Neural crest cell (in vitro differentiated cells): ENCODE results near the gene HLA-C. TPM values are rescaled to one million over a fixed set of nuclear protein-coding genes. Genes with fewer than 3 reads are reported as not detected.

Source experiments
- DNase-seq: peaks from one replicate; pipeline ENCODE4 v3.0.0; 2021; ENCODE audit warnings: low read depth, mixed read lengths, low spot score
- H3K27ac Mint-ChIP-seq: one replicate; pipeline ENCODE4 v1.8.0; 2021; ENCODE audit warnings: mild to moderate bottlenecking, mixed read lengths; ENCODE audit not compliant: unreplicated experiment
- H3K27me3 Mint-ChIP-seq: 2 replicates; pipeline ENCODE4 v1.8.0; 2021; ENCODE audit warnings: low read depth, mild to moderate bottlenecking, mixed read lengths
- H3K36me3 Mint-ChIP-seq: 2 replicates; pipeline ENCODE4 v1.8.0; 2021; ENCODE audit warnings: low read depth, mild to moderate bottlenecking, mixed read lengths
- H3K4me1 Mint-ChIP-seq: 2 replicates; pipeline ENCODE4 v1.8.0; 2021; ENCODE audit warnings: mixed read lengths
- H3K4me3 Mint-ChIP-seq: one replicate; pipeline ENCODE4 v1.8.0; 2021; ENCODE audit warnings: mild to moderate bottlenecking, mixed read lengths
- H3K9me3 Mint-ChIP-seq: 2 replicates; pipeline ENCODE4 v1.8.0; 2021; ENCODE audit warnings: mixed read lengths
- CTCF ChIP-seq: fragments of 200-600 bp; sonication (generic); conservative IDR thresholded peaks from 2 replicates; pipeline ENCODE4 v1.5.0; 2021; ENCODE audit warnings: antibody characterized with exemption, mild to moderate bottlenecking
- total RNA-seq: library from RNA; stranded (reverse); gene quantifications from 2 replicates; pipeline ENCODE4 v1.2.1, GENCODE V29; 2021

HLA-C gene
- total RNA-seq, 1 donor from 2014 or later, result 72.4 TPM

GRCh38 chr6:31270788-31271640 lies 878 bp downstream of the HLA-C start:
- H3K36me3 Mint-ChIP-seq, result no peaks in the 10 kb centered on the region
- H3K9me3 Mint-ChIP-seq, result no peaks in the 10 kb centered on the region
- TF ChIP-seq CTCF, result no peak
- H3K4me3 Mint-ChIP-seq, result peak overlapping the region; percentile 92
- H3K4me1 Mint-ChIP-seq, result peaks cover 28% of the 10 kb centered on the region
- no peak overlapping the region for H3K27ac Mint-ChIP-seq
- DNase-seq, result peak; percentile 11
- peaks cover 64% of the 10 kb centered on the region for H3K27me3 Mint-ChIP-seq

GRCh38 chr6:31268836-31269235 lies 3.1 kb downstream of the HLA-C start:
- H3K4me3 Mint-ChIP-seq, result peak overlapping the region; percentile 78
- no peak for DNase-seq
- TF ChIP-seq CTCF, result no peak
- peaks cover 28% of the 10 kb centered on the region for H3K4me1 Mint-ChIP-seq
- no peaks in the 10 kb centered on the region for H3K36me3 Mint-ChIP-seq
- H3K27me3 Mint-ChIP-seq, result peaks cover 47% of the 10 kb centered on the region
- H3K27ac Mint-ChIP-seq, result no peak overlapping the region
- H3K9me3 Mint-ChIP-seq, result no peaks in the 10 kb centered on the region

- H3K36me3 Mint-ChIP-seq, result no peaks in the 10 kb centered on the region
- no peak for TF ChIP-seq CTCF
- no peaks in the 10 kb centered on the region for H3K9me3 Mint-ChIP-seq
- peaks cover 28% of the 10 kb centered on the region for H3K4me1 Mint-ChIP-seq
- no peak overlapping the region for H3K27ac Mint-ChIP-seq
- H3K27me3 Mint-ChIP-seq, result peaks cover 42% of the 10 kb centered on the region
- H3K4me3 Mint-ChIP-seq, result peak overlapping the region; percentile 26
- no peak for DNase-seq
Measured at GRCh38 chr6:31268369-31268765, 3.5 kb downstream of the HLA-C start.

GRCh38 chr6:31267651-31268368 lies 4.1 kb downstream of the HLA-C start:
- no peak for TF ChIP-seq CTCF
- no peaks in the 10 kb centered on the region for H3K9me3 Mint-ChIP-seq
- H3K36me3 Mint-ChIP-seq, result no peaks in the 10 kb centered on the region
- H3K27me3 Mint-ChIP-seq, result peaks cover 37% of the 10 kb centered on the region
- peak overlapping the region; percentile 26 for H3K4me3 Mint-ChIP-seq
- no peak overlapping the region for H3K27ac Mint-ChIP-seq
- DNase-seq, result no peak
- H3K4me1 Mint-ChIP-seq, result peaks cover 27% of the 10 kb centered on the region

GRCh38 chr6:31266567-31267360 lies 5.1 kb downstream of the HLA-C start:
- H3K36me3 Mint-ChIP-seq, result no peaks in the 10 kb centered on the region
- peaks cover 2% of the 10 kb centered on the region for H3K9me3 Mint-ChIP-seq
- H3K27me3 Mint-ChIP-seq, result peaks cover 28% of the 10 kb centered on the region
- DNase-seq, result no peak
- H3K4me3 Mint-ChIP-seq, result peak overlapping the region; percentile 16
- H3K4me1 Mint-ChIP-seq, result peaks cover 17% of the 10 kb centered on the region
- TF ChIP-seq CTCF, result no peak
- no peak overlapping the region for H3K27ac Mint-ChIP-seq
